HG03460 (cell line): ENCODE measurements around the gene FRMD5.
"Not testable (repeated sequence)": the region's sequence is repeated elsewhere in the genome, so short reads cannot be mapped to it uniquely, and the experiment has no call there.

Experiments used
- ATAC-seq: cut with Tn5 transposase; IDR thresholded peaks from one replicate; pipeline ENCODE4 v1.9.1; 2021; ENCODE audit not compliant: unreplicated experiment

Gene FRMD5

DNA sequence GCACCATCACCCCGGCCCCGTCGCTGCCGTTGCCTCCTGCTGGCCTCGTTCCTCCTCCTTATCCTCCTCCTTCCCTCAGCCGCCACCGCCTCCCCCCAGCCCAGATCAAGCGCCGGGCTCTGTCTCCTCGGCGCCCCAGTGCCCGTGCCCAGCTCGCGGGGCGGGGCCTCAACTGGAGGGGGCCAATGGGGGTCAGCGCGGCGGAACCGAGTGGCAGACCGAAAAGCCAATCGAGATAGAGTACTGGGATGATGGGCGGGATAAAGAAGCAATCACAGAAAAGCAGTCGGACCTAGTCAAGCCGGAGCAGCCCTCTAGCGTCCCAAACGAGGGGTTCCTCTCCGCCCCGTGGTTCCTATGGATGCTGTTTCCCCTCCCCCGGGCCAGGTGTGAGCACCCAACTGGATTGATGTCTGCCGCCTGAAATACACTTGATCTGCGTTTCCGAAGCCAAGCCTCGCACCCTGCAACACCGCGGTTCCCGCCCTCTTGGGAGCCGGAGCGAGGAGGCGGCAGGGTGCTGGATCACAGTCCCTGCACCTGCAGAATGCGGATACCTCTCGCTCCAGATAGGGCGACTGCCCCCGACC is at the start of gene FRMD5:
Gene FRMD5 (minus strand): TSS at position 121 of the 590 bp plus-strand sequence.
- peak; percentile 96 for ATAC-seq

DNA sequence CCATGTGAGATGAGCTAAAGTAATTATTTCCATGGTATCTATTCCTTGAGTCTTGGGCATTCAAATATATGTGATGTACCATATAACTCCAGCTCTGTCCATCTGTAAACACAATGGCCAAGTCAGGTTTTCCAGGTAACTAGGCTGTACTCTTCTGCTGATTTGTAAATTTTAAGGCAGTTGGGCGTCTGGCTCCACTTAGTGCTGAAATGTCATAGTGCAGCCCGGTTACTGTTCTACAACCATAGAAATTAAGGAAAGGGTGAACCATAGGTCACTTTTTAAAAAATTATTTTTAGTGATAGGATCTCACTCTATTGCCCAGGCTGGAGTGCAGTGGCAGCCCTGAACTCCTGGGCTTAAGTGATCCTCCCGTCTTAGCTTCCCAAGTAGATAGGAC is 48.8 kb upstream of the FRMD5 start:
- ATAC-seq = no peak

DNA sequence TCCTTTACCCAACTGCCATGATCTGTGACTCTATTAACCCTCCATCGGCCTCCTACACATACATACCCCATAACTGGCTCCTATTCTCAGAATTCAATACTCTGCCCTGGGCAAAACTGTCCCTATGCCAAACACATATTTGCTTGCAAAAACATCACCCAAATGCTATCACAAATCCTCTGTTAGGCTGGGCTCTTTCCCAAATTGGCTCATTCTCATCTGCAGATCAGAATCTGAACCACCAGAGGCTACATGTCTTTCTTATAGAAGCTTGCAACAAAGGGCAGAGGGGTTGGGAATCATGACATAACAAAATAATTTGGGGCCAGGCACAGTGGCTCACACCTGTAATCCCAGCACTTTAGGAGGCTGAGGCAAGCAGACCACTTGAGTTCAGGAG is 48.1 kb upstream of the FRMD5 start:
- ATAC-seq = no peak

DNA sequence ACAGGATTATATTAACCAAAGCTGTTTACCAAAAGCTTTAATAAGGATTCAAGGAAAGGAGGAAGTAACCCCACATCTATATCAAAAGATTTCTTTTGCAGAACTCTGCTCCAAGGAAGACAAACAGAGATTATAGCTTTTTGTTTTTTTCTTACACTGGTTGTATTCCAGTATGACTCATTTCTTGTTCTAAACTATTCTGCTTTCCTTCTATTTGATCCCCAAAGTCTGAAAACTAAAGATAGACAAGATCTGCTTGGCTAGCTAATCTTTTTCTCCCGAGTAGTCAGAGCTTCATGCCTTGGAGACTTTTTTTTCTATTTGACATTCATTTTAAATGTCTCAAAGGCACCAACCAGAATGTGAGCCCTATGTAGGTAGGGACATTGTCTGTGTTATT is 36.8 kb upstream of the FRMD5 start:
- ATAC-seq = no peak

DNA sequence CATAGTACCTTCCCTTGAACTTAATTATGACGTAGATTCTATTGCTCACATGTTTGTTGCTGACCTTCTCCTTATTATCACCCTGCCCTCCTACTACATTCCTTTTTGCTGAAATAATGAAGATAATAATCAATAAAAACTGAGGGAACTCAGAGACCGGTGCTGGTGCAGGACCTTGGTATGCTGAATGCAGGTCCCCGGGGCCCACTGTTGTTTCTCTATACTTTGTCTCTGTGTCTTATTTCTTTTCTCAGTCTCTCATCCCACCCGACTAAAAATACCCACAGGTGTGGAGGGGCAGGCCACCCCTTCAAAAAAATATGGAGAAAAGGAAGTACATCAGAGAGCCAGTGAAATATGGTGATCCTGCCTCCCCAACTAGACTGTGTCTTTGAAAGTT is 34.2 kb upstream of the FRMD5 start:
- not testable (repeated sequence) for ATAC-seq

DNA sequence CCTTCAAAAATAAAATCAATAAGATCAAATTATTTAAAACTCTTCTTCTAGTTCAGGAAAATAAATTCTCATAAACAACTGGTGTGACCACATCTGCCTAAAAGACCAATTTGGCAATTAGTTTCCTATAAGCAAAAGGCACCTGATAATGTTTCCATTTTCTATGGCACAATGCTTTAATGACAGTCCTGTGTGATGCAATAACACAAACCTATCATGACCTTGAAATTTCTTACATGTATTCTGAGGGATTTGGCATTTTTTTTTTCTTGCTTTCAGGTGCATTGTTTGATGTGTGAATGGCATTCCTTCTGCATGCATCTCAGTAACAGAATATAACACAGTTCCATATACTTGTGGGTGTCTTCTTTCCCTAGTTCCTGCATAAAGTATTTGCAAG is 32.5 kb upstream of the FRMD5 start:
- ATAC-seq = no peak

DNA sequence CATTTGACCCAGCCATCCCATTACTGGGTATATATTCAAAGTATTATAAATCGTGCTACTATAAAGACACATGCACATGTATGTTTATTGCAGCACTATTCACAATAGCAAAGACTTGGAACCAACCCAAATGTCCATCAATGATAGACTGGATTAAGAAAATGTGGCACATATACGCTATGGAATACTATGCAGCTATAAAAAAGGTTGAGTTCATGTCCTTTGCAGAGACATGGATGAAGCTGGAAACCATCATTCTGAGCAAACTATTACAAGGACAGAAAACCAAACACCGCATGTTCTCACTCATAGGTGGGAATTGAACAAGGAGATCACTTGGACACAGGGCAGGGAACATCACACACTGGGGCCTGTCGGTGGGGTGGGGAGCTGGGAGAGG is 31.9 kb upstream of the FRMD5 start:
- ATAC-seq = not testable (repeated sequence)

DNA sequence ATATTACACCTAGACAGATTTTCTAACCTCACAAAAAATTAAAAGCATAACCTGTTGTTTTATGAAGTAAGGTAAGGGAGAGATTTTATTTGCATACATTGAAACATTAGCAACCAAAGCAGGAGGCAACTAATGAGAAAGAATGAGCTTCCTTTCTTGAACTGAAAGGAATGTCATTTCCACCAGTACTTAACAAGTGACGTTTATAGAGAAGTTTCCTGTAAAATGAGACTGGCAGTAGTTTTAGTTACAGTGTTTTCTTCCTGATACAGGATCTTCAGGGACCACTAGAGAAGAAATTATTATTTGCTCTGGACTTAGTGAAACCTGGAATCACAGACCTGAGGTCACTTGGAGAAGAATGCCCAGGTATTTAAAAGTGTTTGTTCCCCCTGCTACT is 27.4 kb upstream of the FRMD5 start:
- no peak for ATAC-seq

DNA sequence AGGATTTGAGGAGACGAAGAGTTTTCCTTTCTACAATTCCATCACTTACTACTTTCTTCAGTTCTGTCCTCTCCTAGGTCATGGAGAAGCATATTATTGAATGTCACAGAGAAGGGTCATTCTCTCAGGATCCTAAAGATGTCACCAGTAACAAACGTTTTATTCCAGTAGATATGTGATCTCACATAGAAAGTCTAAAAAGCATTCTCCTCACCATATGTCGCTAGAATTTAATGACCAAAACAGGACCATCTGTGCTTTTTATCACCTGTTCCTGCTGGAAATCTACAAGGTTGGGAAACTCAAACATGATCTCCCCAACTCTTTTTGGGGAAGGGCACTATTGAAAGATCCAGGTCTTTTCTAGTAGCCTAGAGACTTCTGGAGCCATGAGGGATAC is 24.0 kb upstream of the FRMD5 start:
- no peak for ATAC-seq

DNA sequence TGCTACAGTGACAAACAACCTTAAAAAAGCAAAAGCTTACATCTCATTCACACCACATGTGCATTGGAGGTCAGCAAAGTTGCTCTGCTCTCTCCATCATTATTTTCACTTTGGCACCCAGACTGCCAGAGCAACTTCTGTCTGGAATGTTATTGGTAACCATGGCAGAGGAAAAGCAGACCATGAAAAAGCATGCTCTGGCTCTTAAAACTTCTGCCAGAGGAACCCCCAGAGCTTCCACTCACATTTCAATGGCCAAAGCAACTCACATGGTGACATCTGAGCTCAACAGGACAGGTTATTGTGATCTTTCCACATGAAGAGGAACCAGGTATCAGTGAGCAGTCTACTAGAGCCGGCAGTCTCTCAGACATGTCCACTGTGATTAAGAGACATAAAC is 21.9 kb upstream of the FRMD5 start:
- no peak for ATAC-seq

DNA sequence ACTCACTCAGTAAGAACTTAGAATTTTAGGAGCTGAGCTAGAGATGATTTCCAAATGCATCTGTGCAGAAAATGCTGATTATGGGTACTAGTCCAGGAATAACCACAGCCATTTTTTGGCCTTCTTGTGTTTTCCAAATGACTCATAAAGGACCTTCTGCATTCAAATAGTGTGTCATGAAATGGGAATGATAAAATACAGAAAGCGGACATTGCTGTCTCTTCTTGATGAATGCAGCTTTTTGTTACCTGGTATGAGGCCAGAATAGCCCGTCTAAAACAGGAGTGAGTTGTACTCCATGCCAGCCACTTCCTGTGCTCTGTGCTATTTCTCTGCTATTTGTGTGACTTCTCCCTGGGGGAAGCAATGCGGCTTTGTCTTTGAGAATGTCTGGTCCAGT is 20.5 kb upstream of the FRMD5 start:
- ATAC-seq = no peak

DNA sequence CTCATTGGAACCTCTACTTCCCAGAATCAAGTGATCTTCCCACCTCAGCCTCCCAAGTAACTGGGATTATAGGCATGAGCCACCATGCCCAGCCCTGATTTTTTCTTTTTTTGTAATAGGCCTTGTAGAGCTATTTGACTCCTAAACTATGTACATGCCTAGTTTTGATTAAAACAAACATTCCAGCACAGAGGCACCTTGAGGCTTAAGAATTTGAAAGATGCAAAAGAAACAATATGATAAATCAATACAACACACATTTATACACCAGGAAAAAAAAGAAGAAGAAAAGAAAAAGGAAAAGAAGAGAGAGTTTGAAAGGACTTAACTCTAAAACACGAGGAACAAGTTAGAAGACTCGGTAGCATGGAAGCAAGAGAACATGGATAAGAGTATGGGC is 13.9 kb upstream of the FRMD5 start:
- no peak for ATAC-seq

DNA sequence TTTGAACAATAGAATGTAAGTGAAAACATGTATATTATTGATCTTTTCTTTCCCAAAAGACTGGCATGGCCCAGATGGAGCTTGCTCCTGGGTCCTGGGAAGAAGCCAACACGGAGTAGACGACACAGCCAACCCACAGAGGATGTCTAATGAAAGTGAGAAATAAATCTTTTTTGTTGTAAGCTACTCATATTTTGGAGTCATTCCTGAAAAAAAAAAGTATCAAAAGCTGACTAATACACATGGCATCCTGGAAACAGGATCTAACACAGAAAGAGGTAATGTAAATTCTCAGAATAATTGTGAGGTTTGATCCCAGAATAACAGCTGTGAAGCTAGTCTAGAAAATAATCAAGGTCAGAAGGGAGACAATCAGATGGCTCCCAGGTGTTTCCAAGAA is 12.6 kb upstream of the FRMD5 start:
- no peak for ATAC-seq

DNA sequence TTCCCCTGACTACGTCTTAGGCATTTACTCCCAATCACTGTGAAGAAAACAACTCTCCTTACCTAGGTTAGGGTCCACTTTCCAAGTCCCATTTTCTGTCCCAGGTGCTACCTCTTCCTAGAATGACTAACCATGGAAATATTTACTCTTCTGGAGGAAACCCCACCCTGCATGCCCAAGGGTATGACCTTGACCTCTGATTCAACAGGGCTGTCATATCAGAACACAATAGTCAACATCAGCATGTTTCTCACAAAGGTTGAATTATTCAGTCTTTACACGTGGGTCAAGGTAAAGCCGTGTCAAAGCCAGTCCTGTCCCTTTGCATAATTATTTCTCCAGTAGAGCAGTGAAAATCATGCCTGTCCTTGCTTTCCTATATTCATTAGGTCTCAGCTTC is 4.3 kb upstream of the FRMD5 start:
- no peak for ATAC-seq

DNA sequence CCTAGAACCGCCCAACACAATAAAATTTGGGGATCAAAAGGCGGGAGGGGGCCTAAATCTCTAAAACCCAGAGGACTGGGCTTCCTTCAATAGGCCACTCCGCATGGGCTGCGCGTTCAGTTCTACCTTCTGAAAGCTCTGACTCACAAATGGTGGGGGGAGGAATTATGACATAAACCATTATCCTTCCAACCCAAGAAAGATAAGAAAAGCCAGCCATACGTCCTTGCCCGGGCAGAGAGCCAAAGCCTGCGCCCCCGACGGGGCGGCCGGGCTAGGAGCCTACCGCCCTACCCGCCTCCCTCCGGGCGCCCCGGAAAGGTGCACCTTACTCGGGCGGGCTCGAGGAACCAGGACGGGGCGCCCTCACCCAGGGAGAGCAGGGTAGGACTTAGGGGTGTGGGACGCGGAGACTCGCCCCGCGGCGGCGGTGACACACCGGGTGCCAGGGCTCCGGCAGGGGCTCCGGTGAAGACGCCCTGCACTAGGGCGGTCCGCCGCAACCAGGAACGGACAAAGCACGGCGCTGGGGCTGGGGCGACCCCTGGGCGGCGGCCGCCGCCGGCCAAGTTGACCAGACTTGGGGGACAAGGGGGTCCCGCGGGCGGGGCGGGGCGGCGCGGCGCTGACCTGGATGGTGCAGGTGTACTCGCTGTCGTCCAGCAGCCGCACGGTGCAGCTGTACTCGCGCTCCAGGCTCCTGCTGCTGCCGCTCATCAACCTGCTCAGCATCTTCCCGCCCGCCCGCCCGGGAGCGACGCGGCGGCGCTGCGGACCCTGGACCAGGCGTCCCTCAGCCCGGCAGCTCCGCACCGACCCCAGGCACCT is 534 bp downstream of the FRMD5 start:
- ATAC-seq = peak; percentile 13

DNA sequence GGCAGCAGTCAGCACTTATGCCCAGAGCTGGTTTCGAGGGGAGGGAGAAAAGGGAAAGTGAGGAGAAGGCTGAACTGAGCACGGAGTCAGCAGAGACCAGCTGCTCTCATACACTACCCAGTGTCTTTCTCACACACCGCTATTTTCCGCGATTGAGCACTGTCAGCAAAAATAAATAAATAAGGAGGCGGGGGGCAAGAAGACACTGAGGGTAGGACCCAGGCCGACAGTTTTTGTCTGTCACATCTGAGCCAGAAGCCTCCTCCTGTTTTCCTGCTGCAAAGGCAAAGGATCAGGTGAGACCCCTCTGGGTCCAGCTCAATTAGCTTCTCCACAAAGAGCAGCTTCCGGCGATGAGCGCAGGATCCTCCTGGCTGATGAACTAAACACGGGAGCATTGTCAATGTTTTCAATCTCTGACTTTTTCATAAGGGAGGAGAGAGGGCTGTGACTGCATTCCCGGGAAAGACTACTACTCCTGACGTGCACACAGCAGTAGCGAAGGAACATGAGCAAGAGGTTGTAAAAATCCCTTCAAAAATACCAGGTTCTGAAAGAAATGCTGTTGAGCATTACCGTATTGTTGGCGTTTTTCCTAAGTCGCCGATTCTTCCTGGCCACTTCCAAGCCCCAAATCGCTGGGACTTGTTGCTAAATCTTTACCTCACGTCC is 1.3 kb downstream of the FRMD5 start:
- no peak for ATAC-seq

DNA sequence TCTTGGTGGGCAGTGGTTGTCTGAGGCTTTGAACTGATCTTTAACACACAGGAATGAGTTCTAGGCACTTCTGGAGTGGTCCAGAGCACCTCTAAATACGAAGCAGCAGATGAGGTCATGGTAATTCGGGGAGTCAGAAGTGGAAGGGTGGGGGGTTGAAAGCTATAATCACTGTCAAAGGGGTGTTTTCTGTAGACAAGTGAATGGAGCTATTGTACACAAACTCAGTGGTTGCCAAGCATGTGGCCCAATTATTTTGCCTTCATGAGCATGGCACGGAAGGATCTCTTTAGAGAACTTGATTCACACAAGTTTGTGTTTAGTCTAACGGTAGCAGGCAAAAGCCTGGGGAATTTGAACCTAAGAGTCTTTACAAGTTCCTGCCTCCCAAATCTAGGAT is 6.3 kb downstream of the FRMD5 start:
- ATAC-seq = no peak

DNA sequence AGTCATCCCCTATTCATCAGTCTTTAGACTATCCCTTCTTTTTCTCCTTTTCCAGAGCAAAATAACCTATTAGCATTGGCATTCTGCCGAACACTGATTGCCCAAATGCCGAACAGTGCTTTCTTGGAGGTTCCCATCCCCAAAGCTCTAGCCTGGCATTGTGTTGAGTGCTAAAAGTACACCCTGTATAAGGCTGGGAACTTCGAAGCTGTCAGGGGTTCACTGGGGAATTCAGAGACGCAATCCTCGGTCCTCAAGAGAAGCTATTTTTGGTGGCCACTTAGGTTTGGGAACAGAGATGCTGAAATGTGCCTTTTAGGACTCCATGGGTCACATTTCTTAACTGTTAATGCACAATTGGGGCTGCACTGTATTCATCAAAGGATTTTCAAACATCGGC is 8.4 kb downstream of the FRMD5 start:
- no peak for ATAC-seq

DNA sequence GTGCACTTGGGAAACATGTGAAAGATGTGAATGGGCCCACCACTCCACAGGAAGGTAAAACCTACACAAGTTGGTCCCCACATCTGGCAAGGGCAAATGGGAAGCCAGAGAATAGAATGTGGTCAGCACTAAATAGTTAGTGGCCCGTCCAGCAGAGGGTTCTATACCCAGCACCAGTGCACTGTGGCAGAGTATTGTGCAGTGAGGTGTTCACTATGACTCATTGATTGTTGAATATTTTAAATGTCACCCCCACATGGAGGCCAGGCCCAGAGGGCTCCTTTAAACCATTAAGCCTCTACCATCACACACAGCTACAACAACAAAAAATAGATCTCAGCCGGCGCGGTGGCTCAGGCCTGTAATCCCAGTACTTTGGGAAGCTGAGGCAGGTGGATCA is 11.7 kb downstream of the FRMD5 start:
- no peak for ATAC-seq

DNA sequence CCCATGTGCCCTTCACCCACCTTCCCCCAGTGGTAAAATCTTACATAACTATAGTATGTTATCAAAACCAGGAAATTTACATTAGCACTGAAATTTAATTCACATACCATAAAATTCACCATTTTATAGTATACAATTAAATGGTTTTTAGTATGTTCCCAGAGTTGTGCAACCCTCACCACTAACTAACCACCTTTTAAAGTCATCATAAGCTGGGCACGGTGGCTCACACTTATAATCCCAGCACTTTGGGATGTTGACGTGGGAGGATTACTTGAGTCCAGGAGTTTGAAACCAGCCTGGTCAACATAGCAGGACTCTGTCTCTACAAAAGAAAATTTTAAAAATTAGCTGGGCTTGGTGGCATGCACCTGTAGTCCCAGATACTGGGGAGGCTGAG is 13.7 kb downstream of the FRMD5 start:
- ATAC-seq = no peak

DNA sequence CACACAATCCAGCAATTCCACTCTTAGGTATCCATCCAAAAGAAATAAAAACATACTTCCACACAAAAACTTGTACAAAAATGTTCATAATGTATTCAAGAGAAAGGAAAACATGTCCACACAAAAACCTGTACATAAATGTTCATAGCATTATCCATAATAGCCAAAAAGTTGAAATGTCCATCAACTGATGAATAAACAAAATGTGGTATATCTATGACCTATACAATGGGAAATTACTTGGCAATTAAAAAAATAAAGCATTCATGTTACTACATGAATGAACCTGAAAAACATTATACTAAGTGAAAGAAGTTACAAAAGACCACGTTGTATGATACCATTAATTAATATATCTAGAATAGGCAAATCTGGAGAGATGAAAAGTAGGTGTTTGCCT is 17.9 kb downstream of the FRMD5 start:
- no peak for ATAC-seq

DNA sequence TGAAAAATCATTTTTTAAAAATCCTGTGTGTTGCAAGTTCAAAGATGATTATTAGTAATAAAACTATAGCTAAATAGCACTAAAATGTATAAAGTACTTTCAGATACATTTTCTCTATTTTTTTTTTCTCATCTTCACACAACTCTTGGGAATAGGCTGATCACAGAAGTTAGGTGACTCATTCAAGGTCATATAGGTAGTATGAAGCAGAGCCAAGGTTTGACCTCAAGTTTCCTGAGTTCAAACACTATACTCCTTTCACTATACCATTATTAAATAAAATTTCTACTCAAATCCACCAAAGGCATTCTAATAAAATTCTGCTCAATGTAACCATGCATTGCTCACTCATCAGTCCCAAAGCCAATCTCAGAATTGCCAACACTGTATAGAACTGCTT is 21.3 kb downstream of the FRMD5 start:
- ATAC-seq = no peak
